Left ventricle myocardium inferior (tissue), 1 donor: Measurements from ENCODE around the gene RASL11B. TPM values are rescaled to one million over a fixed set of nuclear protein-coding genes. Genes with fewer than 3 reads are reported as not detected.

Experiments
- DNase-seq: peaks from one replicate; pipeline ENCODE4 v3.0.0-alpha.2; 2020
- H3K27ac ChIP-seq: fragments of 200-600 bp; replicated peaks from 2 replicates; pipeline ENCODE4 v1.8.0; 2021
- H3K27me3 ChIP-seq: fragments of 200-600 bp; 2 replicates; pipeline ENCODE4 v1.8.0; 2021; ENCODE audit warnings: low read depth
- H3K36me3 ChIP-seq: fragments of 200-600 bp; 2 replicates; pipeline ENCODE4 v1.8.0; 2021
- H3K4me1 ChIP-seq: fragments of 200-600 bp; 2 replicates; pipeline ENCODE4 v1.8.0; 2021
- H3K4me3 ChIP-seq: fragments of 200-600 bp; 2 replicates; pipeline ENCODE4 v1.8.0; 2021; ENCODE audit warnings: mild to moderate bottlenecking, moderate library complexity
- H3K9me3 ChIP-seq: fragments of 200-600 bp; replicated peaks from 2 replicates; pipeline ENCODE4 v1.8.0; 2021
- intact Hi-C: fragments of 100-400 bp; cut with micrococcal nuclease; formaldehyde crosslinking; loops from one replicate; pipeline ENCODE4 v1.11.0; 2022
- total RNA-seq: library from RNA; stranded (reverse); fragmentation: NEBNext Ultra II Directional; extraction: Animal tissue kit (Norgen Biotek cat#: 25700); gene quantifications from one replicate; pipeline ENCODE4 v1.2.1, GENCODE V29; 2021
- TF ChIP-seq, protein P1 (sequence below): fragments of 200-600 bp; IDR thresholded peaks from 2 replicates; pipeline ENCODE4 v1.8.0; 2021; ENCODE audit warnings: antibody characterized with exemption, mild to moderate bottlenecking, borderline replicate concordance
- donor health status: DM: no; HTN: yes; CAD: no; lungs with severe emphysema.

RASL11B gene
- total RNA-seq, 1 donor from 2014 or later = 8.7 TPM

- intact Hi-C loops = no loop called here
- H3K4me3 ChIP-seq = no peak overlapping the region
- H3K4me1 ChIP-seq = peaks cover 39% of the 10 kb centered on the region
- peak overlapping the region; percentile 62 for H3K27ac ChIP-seq
- no peaks in the 10 kb centered on the region for H3K27me3 ChIP-seq
- H3K36me3 ChIP-seq = no peaks in the 10 kb centered on the region
- TF ChIP-seq, protein P1, sequence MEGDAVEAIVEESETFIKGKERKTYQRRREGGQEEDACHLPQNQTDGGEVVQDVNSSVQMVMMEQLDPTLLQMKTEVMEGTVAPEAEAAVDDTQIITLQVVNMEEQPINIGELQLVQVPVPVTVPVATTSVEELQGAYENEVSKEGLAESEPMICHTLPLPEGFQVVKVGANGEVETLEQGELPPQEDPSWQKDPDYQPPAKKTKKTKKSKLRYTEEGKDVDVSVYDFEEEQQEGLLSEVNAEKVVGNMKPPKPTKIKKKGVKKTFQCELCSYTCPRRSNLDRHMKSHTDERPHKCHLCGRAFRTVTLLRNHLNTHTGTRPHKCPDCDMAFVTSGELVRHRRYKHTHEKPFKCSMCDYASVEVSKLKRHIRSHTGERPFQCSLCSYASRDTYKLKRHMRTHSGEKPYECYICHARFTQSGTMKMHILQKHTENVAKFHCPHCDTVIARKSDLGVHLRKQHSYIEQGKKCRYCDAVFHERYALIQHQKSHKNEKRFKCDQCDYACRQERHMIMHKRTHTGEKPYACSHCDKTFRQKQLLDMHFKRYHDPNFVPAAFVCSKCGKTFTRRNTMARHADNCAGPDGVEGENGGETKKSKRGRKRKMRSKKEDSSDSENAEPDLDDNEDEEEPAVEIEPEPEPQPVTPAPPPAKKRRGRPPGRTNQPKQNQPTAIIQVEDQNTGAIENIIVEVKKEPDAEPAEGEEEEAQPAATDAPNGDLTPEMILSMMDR = no peak
- no peak for DNase-seq
- no peaks in the 10 kb centered on the region for H3K9me3 ChIP-seq
These were observed 15.6 kb upstream of the RASL11B start for GRCh38 chr4:52846502-52846901.

DNA sequence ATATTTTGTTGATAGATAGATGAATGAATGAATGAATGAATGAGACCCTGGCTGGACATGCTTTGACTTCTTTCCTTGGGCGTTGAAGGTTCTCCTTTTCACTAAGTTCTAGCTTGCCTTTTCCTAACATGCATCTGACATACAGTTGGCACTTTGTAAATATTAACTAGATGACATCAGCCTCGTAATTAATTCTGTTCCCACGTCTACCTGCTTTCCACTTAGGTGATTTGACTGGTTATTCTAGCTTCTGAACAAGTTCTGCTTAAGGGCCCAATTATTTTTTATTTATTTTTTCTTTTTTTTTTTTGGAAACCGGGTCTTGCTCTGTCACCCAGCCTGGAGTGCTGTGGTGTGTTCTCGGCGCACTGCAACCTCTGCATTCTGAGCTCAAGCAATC, 13.9 kb upstream of the RASL11B start:
- Histone ChIP-seq H3K4me1 (peaks cover 35% of the 10 kb centered on the region), H3K4me3 (no peak overlapping the region), H3K27me3 (no peaks in the 10 kb centered on the region), H3K9me3 (no peaks in the 10 kb centered on the region), H3K36me3 (no peaks in the 10 kb centered on the region), H3K27ac (no peak overlapping the region)
- TF ChIP-seq, protein P1 = no peak
- DNase-seq = no peak
- intact Hi-C loops = no loop called here

- H3K9me3 ChIP-seq = no peaks in the 10 kb centered on the region
- DNase-seq = no peak
- TF ChIP-seq, protein P1 = no peak
- H3K4me1 ChIP-seq = peaks cover 42% of the 10 kb centered on the region
- no peaks in the 10 kb centered on the region for H3K27me3 ChIP-seq
- no peak overlapping the region for H3K27ac ChIP-seq
- H3K36me3 ChIP-seq = no peaks in the 10 kb centered on the region
- intact Hi-C loops = no loop called here
- H3K4me3 ChIP-seq = no peak overlapping the region
These were observed 11.6 kb upstream of the RASL11B start for GRCh38 chr4:52850406-52851124.

DNA sequence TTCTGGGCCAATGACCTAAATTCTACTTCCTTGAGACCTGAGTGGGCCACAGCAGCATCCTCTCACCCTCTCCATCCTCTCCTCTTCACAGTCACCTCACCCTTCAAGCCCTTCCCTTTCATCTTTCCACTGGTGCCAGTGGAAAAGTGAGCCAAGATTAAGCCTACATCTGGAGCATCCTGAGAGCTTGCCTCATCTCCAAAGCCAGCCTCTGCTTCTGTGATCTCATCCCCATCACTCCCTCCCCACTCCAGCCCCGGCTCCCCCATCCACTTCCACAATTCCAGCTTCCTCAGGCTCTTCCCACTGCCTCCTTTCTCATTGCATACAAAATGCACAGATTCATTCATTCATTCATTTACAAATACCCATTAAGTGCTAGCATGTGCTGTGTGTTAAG, 10.1 kb upstream of the RASL11B start:
- H3K27me3 ChIP-seq = no peaks in the 10 kb centered on the region
- TF ChIP-seq, protein P1 = no peak
- H3K4me3 ChIP-seq = no peak overlapping the region
- no peak for DNase-seq
- peaks cover 33% of the 10 kb centered on the region for H3K4me1 ChIP-seq
- H3K27ac ChIP-seq = no peak overlapping the region
- intact Hi-C loops = no loop called here
- no peaks in the 10 kb centered on the region for H3K36me3 ChIP-seq
- H3K9me3 ChIP-seq = no peaks in the 10 kb centered on the region

- Histone ChIP-seq H3K36me3 (no peaks in the 10 kb centered on the region), H3K9me3 (peaks cover 4% of the 10 kb centered on the region), H3K4me1 (peaks cover 26% of the 10 kb centered on the region), H3K27me3 (no peaks in the 10 kb centered on the region), H3K4me3 (no peak overlapping the region), H3K27ac (peak overlapping the region; percentile 28)
- intact Hi-C loops = no loop called here
- TF ChIP-seq, protein P1 = no peak
- no peak for DNase-seq
These were observed 9.4 kb upstream of the RASL11B start for GRCh38 chr4:52852711-52853110.
